IPS-18c (cell line): Measurements from ENCODE around the gene SRGAP2B.
A peak's percentile ranks its signal among the peaks of the same experiment; 100 is the strongest.
"Not testable (repeated sequence)": the region's sequence is repeated elsewhere in the genome, so short reads cannot be mapped to it uniquely, and the experiment has no call there.

ENCODE experiments used
- H3K4me3 ChIP-seq: 2 replicates; pipeline ENCODE4 v1.7.0; 2013; ENCODE audit warnings: low read depth, mild to moderate bottlenecking, low read length, moderate library complexity; ENCODE audit not compliant: insufficient read depth
- H3K9me3 ChIP-seq: one replicate; pipeline ENCODE4 v1.6.1; 2013; ENCODE audit warnings: mild to moderate bottlenecking, low read length, moderate library complexity; ENCODE audit not compliant: control insufficient read depth, insufficient read depth

The SRGAP2B gene

GRCh38 chr1:145101725-145102124, 6.6 kb upstream of the SRGAP2B start:
- H3K9me3 ChIP-seq, H3K4me3 ChIP-seq: not testable (repeated sequence)

- peak overlapping the region; percentile 28; the same call in 1 of the 2 replicates for H3K4me3 ChIP-seq
- H3K9me3 ChIP-seq = not testable (repeated sequence)
Observed at GRCh38 chr1:145094655-145095211, 395 bp downstream of the SRGAP2B start.

- H3K4me3 ChIP-seq = peak overlapping the region; percentile 31; the same call in 1 of the 2 replicates
Observed at GRCh38 chr1:145093517-145094149, 1.5 kb downstream of the SRGAP2B start.

GRCh38 chr1:145082483-145083255, 12.5 kb downstream of the SRGAP2B start:
- not testable (repeated sequence) for H3K4me3 ChIP-seq, H3K9me3 ChIP-seq

More at GRCh38 chr1:145093517-145094149, 1.5 kb downstream of the SRGAP2B start:
- H3K9me3 ChIP-seq = not testable (repeated sequence)

- H3K9me3 ChIP-seq, H3K4me3 ChIP-seq: not testable (repeated sequence)
Observed at GRCh38 chr1:145080193-145080592, 14.9 kb downstream of the SRGAP2B start.

- H3K9me3 ChIP-seq, H3K4me3 ChIP-seq: not testable (repeated sequence)
Observed at GRCh38 chr1:145079737-145080136, 15.4 kb downstream of the SRGAP2B start.

GRCh38 chr1:145078787-145079370, 16.2 kb downstream of the SRGAP2B start:
- H3K4me3 ChIP-seq, H3K9me3 ChIP-seq: not testable (repeated sequence)

- not testable (repeated sequence) for H3K4me3 ChIP-seq, H3K9me3 ChIP-seq
Observed at GRCh38 chr1:145077872-145078786, 17.0 kb downstream of the SRGAP2B start.

- H3K9me3 ChIP-seq = not testable (repeated sequence)
Observed at GRCh38 chr1:145076877-145077276, 18.3 kb downstream of the SRGAP2B start.

GRCh38 chr1:145074021-145074559, 21.0 kb downstream of the SRGAP2B start:
- not testable (repeated sequence) for H3K9me3 ChIP-seq, H3K4me3 ChIP-seq

More at GRCh38 chr1:145076877-145077276, 18.3 kb downstream of the SRGAP2B start:
- H3K4me3 ChIP-seq = not testable (repeated sequence)

- not testable (repeated sequence) for H3K9me3 ChIP-seq, H3K4me3 ChIP-seq
Observed at GRCh38 chr1:145071569-145071968, 23.6 kb downstream of the SRGAP2B start.

GRCh38 chr1:145066486-145066885, 28.6 kb downstream of the SRGAP2B start:
- not testable (repeated sequence) for H3K9me3 ChIP-seq, H3K4me3 ChIP-seq

GRCh38 chr1:145065194-145065826, 29.8 kb downstream of the SRGAP2B start:
- not testable (repeated sequence) for H3K9me3 ChIP-seq, H3K4me3 ChIP-seq

- not testable (repeated sequence) for H3K4me3 ChIP-seq, H3K9me3 ChIP-seq
Observed at GRCh38 chr1:145063941-145064648, 31.0 kb downstream of the SRGAP2B start.

- H3K9me3 ChIP-seq, H3K4me3 ChIP-seq: not testable (repeated sequence)
Observed at GRCh38 chr1:145063285-145063684, 31.8 kb downstream of the SRGAP2B start.

GRCh38 chr1:145058184-145058583, 36.9 kb downstream of the SRGAP2B start:
- H3K4me3 ChIP-seq, H3K9me3 ChIP-seq: not testable (repeated sequence)
